Activated B cell treated with CpG ODN at 0.5 μM for 24 hours (primary cell): ENCODE results near the gene ZNF41. TPM values are rescaled to one million over a fixed set of nuclear protein-coding genes. Genes with fewer than 3 reads are reported as not detected.

ENCODE experiments used
- ATAC-seq: fragments of 200-7000 bp; cut with Tn5 transposase; one replicate; pipeline ENCODE4 v1.10.0; 2021; ENCODE audit warnings: low read depth, mild to moderate bottlenecking, moderate library complexity
- CTCF ChIA-PET: fragments of 350-600 bp; sonication (Branson Sonifier 250); formaldehyde crosslinking; loops from one replicate; lab custom pipeline; 2021; ENCODE audit warnings: antibody characterized with exemption; lab: Charles Lee
- POLR2A ChIA-PET: fragments of 350-600 bp; sonication (Branson Sonifier 250); formaldehyde crosslinking; loops from one replicate; lab custom pipeline; 2021; ENCODE audit warnings: antibody characterized with exemption; lab: Charles Lee
- DNase-seq: peaks from one replicate; pipeline ENCODE4 v3.0.0; 2022
- H3K27ac Mint-ChIP-seq: one replicate; pipeline ENCODE4 v1.8.0; 2020; ENCODE audit warnings: mixed read lengths
- H3K27me3 Mint-ChIP-seq: one replicate; pipeline ENCODE4 v1.8.0; 2021; ENCODE audit warnings: mixed read lengths
- H3K36me3 Mint-ChIP-seq: one replicate; pipeline ENCODE4 v1.8.0; 2021; ENCODE audit warnings: low read depth, mixed read lengths
- H3K4me1 Mint-ChIP-seq: one replicate; pipeline ENCODE4 v1.8.0; 2021; ENCODE audit warnings: mixed read lengths
- H3K4me3 Mint-ChIP-seq: one replicate; pipeline ENCODE4 v1.8.0; 2020; ENCODE audit warnings: mild to moderate bottlenecking, mixed read lengths
- H3K9me3 Mint-ChIP-seq: one replicate; pipeline ENCODE4 v1.8.0; 2020; ENCODE audit warnings: mixed read lengths
- intact Hi-C: fragments of 100-400 bp; cut with micrococcal nuclease; formaldehyde crosslinking; loops from one replicate; pipeline ENCODE4 v1.15.1; 2024
- total RNA-seq: library from RNA; stranded (reverse); gene quantifications from 2 replicates; pipeline ENCODE4 v1.2.3, GENCODE V29; 2022
- TF ChIP-seq, protein P1 (sequence below): fragments of 200-600 bp; IDR thresholded peaks from one replicate; pipeline ENCODE4 v1.8.0; 2022; ENCODE audit warnings: antibody characterized with exemption, mild to moderate bottlenecking

ZNF41 gene
- total RNA-seq, 1 donor from 2014 or later, result 19.2 TPM

DNA sequence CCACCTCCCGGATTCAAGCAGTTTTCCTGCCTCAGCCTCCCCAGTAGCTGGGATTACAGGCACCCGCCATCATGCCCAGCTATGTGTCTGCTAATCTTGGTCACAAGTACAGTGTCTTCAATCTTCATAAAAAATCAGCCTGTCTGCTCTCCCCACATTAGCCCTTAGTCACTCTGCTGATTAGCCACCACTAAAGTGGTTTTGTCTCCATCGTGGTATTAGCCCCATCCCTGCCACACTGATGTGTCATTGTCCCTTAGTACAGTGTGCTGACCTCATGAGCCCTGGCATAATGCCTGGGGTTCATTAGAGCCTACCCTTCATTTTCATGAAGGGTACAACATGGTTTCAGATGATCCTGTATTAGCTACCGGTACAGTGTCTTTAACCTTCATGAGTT is 62.8 kb downstream of the ZNF41 start:
- H3K4me3 Mint-ChIP-seq, result no peak overlapping the region
- no peaks in the 10 kb centered on the region for H3K9me3 Mint-ChIP-seq
- CTCF ChIA-PET, result no interaction called here
- TF ChIP-seq, protein P1, sequence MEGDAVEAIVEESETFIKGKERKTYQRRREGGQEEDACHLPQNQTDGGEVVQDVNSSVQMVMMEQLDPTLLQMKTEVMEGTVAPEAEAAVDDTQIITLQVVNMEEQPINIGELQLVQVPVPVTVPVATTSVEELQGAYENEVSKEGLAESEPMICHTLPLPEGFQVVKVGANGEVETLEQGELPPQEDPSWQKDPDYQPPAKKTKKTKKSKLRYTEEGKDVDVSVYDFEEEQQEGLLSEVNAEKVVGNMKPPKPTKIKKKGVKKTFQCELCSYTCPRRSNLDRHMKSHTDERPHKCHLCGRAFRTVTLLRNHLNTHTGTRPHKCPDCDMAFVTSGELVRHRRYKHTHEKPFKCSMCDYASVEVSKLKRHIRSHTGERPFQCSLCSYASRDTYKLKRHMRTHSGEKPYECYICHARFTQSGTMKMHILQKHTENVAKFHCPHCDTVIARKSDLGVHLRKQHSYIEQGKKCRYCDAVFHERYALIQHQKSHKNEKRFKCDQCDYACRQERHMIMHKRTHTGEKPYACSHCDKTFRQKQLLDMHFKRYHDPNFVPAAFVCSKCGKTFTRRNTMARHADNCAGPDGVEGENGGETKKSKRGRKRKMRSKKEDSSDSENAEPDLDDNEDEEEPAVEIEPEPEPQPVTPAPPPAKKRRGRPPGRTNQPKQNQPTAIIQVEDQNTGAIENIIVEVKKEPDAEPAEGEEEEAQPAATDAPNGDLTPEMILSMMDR, result no peak
- POLR2A ChIA-PET, result no interaction called here
- no peak overlapping the region for H3K27ac Mint-ChIP-seq
- no peak for DNase-seq
- H3K4me1 Mint-ChIP-seq, result peaks cover 17% of the 10 kb centered on the region
- intact Hi-C loops, result no loop called here
- no peaks in the 10 kb centered on the region for H3K27me3 Mint-ChIP-seq
- no peak for ATAC-seq
- H3K36me3 Mint-ChIP-seq, result no peaks in the 10 kb centered on the region

DNA sequence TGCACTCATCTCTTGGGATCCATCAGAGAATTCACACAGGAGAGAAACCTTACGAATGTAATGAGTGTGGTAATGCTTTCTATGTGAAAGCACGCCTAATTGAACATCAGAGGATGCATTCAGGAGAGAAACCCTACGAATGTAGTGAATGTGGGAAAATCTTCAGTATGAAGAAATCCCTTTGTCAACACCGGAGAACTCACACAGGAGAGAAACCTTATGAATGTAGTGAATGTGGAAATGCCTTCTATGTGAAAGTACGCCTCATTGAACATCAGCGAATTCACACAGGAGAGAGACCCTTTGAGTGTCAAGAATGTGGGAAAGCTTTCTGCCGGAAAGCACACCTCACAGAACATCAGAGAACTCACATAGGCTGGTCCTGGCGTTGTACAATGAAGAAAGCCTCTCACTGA is 69.8 kb downstream of the ZNF41 start:
- no peak overlapping the region for H3K27ac Mint-ChIP-seq

More for the DNA sequence above, 69.8 kb downstream of the ZNF41 start:
- Mint-ChIP-seq H3K4me1 (no peaks in the 10 kb centered on the region), H3K9me3 (peaks cover 5% of the 10 kb centered on the region), H3K27me3 (no peaks in the 10 kb centered on the region), H3K36me3 (peaks cover 24% of the 10 kb centered on the region), H3K4me3 (no peak overlapping the region)
- CTCF ChIA-PET, result no interaction called here
- DNase-seq (no peak), ATAC-seq (no peak)
- intact Hi-C loops, result no loop called here
- POLR2A ChIA-PET, result no interaction called here
- TF ChIP-seq, protein P1, result no peak

Other genes starting within 250 kb of the ZNF41 start
- gene ZNF157, start 112.6 kb downstream of the ZNF41 start, total RNA-seq, result 1.2 and 1.8 TPM in 2 replicates
- gene ARAF, start 78.0 kb upstream of the ZNF41 start, total RNA-seq, result 97.2 and 108 TPM in 2 replicates
- 6.7 and 8.2 TPM in 2 replicates for gene TIMP1, start 99.2 kb upstream of the ZNF41 start, total RNA-seq
- not detected in 2 replicates for gene SYN1, start 136.6 kb upstream of the ZNF41 start, total RNA-seq
- gene CFP, start 146.7 kb upstream of the ZNF41 start, total RNA-seq, result 0.42 and 0.91 TPM in 2 replicates
- gene ELK1, start 167.3 kb upstream of the ZNF41 start, total RNA-seq, result 26.5 and 31.8 TPM in 2 replicates
- 184 and 201 TPM in 2 replicates for gene UXT, start 176.0 kb upstream of the ZNF41 start, total RNA-seq